ENCODE data around the gene FXN.
"Not testable (repeated sequence)": the region's sequence is repeated elsewhere in the genome, so short reads cannot be mapped to it uniquely, and the experiment has no call there.

FXN gene

DNA sequence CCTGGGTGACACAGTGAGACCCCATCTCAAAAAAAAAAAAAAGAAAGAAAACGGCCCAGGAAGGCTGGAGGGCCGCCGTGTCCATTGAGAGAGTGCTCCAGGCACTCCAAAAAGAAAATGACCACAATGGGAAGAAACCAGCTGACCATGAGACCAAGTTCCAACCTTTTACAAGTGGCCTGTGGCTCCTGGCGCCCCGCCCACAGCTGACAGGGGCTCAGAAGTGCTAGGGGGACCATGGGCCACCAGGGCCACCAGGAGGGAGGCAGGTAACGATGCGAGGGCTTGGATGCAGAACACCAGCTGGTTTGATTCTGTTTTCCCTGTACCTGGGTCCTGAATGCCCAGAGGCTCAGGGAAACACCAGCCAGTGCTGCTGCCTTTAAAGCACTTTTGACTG is 34.6 kb downstream of the FXN start:
- DNase-seq (ENCODE audit: low read depth), result no peak

DNA sequence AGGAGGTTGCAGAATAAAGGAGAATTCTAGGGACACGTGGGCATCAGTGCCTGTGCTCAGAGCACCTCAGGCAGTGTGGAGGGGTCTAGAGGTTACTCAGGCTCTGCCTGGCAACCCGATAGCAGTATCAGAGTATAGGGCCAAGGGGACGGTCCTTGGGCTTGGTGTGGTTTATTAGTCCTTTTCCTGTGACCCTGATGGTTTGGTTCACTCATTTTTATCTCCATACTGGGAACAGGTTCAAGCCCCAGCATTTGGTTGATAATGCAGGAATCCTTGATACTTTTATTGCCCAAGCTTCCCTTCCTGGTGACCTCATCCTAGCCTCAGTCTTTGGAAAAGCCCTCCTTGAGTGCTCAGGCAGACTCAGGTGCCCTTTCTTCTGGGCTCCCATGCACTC is 35.5 kb downstream of the FXN start:
- no peak for DNase-seq (ENCODE audit: low read depth)

DNA sequence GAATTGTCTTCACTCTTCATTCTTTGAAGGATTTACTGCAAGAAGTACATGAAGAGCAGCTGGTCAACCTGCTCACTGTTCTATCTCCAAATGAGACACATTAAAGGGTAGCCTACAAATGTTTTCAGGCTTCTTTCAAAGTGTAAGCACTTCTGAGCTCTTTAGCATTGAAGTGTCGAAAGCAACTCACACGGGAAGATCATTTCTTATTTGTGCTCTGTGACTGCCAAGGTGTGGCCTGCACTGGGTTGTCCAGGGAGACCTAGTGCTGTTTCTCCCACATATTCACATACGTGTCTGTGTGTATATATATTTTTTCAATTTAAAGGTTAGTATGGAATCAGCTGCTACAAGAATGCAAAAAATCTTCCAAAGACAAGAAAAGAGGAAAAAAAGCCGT is 37.6 kb downstream of the FXN start:
- DNase-seq (ENCODE audit: low read depth), result no peak

DNA sequence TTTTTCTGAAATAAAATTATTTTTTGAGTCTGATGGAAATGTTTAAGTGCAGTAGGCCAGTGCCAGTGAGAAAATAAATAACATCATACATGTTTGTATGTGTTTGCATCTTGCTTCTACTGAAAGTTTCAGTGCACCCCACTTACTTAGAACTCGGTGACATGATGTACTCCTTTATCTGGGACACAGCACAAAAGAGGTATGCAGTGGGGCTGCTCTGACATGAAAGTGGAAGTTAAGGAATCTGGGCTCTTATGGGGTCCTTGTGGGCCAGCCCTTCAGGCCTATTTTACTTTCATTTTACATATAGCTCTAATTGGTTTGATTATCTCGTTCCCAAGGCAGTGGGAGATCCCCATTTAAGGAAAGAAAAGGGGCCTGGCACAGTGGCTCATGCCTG is 39.2 kb downstream of the FXN start:
- no peak for DNase-seq (ENCODE audit: low read depth)

DNA sequence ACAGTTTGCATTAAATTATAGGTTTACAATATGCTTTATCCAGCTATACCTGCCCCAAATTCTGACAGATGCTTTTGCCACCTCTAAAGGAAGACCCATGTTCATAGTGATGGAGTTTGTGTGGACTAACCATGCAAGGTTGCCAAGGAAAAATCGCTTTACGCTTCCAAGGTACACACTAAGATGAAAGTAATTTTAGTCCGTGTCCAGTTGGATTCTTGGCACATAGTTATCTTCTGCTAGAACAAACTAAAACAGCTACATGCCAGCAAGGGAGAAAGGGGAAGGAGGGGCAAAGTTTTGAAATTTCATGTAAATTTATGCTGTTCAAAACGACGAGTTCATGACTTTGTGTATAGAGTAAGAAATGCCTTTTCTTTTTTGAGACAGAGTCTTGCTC is 41.0 kb downstream of the FXN start:
- no peak for DNase-seq (ENCODE audit: low read depth)

DNA sequence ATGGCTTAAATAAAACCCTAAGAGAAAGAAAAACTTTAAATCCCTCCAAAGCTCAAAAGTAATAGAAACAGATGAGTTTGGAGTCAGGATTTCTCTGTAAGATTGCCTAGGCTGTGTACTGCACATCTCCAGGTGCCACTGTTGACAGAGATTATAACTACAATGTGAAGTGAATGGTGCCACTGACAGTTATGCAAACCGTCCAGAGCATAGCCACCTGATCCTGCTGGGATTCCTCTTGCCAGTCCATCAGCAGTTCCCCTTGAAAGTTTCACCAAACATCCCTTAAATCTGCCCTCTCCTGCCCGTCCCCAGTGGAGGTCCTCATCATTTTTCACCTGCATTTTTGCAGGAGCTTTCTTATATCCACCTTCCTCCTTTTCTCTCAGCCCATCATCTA is 42.5 kb downstream of the FXN start:
- no peak for DNase-seq (ENCODE audit: low read depth)

DNA sequence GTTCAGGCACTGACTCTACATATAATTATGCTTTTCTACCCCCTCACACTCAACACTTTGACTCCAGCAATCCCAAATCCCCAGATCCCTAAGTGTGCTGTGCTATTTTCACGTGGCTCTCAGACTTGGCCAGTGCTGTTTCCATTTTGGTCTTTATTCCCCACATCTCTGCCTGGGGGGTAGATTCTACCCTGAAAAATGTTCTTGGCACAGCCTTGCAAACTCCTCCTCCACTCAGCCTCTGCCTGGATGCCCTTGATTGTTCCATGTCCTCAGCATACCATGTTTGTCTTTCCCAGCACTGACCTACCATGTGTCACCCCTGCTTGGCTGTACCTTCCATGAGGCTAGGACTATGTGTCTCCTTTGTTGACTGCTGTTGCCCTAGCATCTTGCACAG is 43.0 kb downstream of the FXN start:
- no peak for DNase-seq (ENCODE audit: low read depth)

DNA sequence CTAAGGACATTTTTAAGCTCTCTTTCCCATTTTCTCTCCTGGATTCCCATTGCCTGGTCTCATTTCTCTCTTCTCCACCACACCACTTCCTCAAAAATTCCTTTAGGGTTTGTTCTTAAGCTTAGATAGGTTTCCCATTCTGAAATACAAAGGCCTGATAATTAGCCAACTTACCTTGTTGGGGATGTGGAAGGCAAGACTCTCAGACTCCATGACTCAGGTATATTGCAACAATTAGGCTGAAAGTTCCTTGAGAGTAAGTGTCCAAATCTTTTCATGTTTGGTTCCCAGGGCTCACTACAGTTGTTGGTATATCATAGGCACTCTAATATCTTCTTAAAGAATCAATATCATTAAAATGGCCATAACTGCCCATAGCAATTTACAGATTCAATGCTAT is 43.6 kb downstream of the FXN start:
- DNase-seq (ENCODE audit: low read depth), result no peak

DNA sequence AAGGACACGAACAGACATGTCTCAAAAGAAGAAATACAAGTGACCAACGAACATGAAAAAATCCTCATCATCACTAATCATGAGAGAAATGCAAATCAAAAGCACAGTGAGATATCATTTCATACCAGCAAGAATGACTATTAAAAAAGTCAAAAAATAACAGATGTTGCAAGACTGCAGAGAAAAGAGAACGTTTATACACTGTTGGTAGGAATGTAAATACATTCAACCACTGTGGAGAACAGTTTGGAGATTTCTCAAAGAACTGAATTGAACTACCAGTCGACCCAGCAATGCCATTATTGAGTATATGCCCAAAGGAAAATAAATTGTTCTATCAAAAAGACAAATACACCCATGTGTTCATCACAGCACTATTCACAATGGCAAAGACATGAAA is 45.7 kb downstream of the FXN start:
- no peak for DNase-seq (ENCODE audit: low read depth)

DNA sequence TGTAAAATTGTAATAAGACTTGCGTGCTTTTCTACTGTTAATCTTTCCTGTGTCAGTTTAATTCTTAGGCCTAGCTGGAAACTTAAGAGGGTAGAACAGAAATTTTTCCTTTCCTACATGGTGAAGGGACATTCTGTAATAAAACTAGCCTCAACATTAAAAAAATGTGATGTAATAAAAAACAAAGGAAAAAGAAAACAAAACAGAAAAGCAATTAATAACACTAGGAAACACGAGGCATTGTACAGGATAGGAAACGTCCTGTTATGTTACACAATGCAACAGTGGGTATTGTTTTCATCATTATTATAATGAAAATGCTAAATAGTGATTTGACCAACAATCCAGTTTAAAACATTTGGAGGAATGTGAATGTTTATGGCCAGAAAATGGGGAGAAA is 47.8 kb downstream of the FXN start:
- no peak for DNase-seq (ENCODE audit: low read depth)

DNA sequence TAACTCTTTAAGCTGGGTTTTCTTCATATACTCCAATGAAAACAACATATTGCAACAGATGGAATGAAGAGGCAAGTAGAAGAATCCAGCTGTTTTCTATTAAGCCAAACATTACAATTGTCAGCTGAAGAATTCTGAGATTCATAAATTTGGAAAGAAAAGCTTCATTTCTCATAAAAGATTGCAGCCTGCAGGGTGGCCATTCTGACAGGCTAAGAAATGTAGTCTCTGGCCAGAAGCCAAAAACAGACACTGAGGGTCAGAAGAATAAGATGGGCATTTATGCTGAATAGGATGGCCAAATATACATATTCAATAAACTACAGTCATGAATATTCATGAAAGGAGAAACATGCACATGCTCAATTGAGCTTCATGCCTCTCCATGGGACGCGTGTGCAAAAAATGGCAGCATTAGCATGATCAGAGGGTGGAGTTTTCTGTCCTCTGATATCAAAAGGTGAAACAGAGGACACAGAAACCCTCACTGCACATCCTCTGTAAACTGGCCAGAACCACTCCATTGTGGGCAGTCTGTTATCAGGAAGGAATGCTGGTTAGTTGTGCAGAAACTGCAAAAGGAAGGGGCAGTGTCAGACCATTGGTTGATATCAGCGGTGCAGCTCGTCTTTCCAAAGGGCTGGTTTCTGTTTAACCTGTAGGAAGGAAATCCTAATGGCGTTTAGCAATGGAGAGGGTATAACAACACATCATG is 50.2 kb downstream of the FXN start:
- no peak for DNase-seq (ENCODE audit: low read depth)

DNA sequence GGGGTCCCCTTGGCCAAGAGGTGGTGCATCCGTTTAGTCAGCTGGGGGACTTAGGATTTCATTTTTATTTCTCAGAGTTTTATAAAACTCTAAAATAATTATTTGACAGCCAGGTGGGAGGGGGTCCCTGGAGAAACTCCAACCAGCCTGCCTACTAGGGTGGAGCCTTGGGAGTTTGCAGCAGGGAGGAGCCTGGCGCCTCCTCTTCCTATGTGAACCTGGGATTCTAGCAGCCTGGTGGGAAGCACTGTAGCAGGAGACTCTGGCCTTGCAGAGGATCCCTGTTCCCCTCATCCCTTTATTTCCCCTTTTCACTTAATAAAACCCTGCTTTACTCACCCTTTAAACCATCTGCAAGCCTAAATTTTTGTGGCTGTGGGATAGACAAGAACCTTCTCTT is 50.8 kb downstream of the FXN start:
- DNase-seq (ENCODE audit: low read depth), result no peak

DNA sequence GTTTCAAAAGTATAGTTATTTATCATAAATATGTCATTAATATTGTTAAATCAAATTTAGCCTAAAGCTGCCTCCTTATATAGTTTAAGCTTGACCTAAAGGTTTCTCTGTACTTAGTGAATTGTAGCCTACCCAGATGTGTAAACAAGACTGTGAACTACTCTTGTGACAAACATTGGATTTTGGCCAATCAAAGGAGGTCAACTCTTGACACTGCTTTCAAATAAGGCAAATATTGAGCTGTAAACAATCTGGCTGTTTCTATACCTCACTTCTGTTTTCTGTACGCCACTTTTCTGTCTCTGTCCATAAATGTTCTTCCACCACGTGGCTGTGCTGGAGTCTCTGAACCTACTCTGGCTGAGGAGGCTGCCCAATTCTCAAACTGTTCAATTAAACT is 51.2 kb downstream of the FXN start:
- DNase-seq (ENCODE audit: low read depth), result no peak

DNA sequence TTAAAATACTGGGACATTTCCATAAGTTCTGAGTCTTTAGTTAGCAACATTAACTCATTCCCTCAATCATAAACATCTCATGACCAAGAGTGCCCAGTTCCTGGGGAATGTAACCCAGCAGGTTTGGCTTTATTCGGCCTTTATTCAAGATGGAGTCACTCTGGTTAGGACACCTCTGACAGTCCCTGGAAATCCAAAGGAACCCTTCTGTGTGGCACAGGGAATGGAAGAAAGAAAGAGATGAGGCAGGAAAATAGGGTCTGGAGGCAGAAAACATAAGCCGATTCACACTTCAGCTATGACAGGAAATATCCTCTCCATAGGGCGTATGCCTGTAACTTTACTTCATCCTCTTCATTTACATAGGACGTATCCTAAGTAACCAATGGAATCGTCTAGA is 53.5 kb downstream of the FXN start:
- no peak for DNase-seq (ENCODE audit: low read depth)

DNA sequence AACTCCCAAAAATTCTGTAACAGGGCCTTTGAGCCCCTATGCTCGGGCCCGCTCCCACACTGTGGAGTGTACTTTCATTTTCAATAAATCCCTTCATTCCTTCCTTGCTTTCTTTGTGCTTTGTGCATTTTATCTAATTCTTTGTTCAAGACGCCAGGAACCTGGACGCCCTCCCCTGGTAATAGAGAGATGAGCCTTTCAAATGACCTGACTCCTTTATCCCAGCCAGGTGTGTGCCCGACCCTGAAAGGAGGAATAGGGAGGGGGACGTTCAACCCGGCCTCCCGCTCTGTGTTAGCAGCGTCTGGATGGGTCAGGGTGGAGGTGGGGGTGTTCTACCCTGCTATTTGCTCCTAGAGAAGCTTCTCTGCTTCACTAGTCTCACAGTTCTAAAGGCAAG is 53.9 kb downstream of the FXN start:
- no peak for DNase-seq (ENCODE audit: low read depth)

DNA sequence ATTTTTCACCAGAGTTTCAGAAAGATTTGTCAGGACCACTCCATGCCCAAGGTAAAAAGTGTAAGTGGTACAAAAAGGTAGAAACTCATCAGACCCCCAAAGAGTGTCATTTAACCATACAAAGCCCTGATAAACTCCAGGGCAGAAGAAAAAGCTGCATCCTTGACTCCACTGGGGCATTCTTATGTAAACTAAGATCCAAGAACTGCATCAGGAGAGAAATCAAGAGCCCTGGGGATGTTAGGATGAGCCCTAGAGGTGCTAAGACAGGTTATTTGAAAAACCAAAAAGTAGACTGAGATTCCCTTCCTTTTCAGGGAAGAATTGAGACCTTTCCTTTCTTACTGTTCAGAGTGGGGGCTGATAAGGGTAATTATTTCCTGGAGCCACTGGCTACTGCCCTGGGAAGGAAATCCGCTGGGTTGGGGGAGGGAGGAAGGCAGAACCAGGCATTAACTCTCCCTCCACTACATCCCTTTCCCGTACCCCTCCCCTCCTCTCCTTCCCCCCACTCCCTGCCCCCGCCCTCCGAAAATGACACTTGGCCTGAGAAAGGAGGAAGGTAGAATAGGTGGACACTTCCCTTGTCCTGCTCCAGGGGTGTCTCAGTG is 54.7 kb downstream of the FXN start:
- DNase-seq (ENCODE audit: low read depth), result no peak

DNA sequence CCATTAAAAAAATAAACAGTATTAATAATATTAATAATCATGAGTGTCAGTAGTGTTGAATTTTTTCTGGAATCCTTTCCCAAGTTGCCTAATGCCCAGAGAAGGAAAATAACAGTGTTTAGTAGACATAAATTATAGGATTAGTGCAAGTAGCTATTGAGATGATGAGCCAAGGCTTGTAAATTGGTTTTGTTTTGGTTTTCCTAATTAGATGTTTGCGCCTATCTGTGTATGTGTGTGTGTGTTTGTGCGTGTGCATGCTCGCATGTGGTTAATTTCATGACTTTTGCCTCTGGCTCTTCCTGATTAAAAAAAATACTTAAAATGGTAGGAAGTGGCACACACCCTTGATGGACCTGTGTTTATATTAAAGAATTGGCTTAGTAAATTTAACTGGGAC is 55.4 kb downstream of the FXN start:
- no peak for DNase-seq (ENCODE audit: low read depth)

DNA sequence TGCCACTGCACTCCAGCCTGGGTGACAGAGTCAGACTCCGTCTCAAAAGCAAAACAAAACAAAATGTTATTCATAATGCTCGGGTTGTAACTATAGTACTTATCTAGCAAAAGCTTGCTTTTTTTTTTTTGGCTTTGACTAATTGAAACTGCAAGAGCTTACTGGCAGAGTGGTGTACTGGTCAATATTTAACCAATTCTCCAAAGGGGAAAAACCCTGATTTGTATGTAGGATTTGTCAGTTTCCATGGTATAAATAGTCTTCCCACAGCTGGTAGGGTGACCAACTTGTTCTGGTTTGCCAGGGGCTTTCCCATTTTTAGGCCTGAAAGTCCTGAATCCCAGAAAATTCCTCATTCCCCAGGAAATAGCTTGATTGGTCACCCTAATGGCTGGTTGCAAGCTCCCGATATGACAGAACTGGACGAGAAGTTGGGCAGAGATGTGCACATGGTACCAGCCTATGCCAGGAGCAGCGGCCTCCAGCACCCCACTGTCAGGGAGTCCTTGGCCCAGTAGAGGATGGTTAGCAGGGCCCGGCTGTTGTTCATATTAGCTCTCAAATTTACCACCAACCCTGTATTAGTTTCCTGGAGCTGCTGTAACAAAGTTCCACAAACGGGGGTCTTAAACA is 58.0 kb downstream of the FXN start:
- DNase-seq (ENCODE audit: low read depth), result no peak

DNA sequence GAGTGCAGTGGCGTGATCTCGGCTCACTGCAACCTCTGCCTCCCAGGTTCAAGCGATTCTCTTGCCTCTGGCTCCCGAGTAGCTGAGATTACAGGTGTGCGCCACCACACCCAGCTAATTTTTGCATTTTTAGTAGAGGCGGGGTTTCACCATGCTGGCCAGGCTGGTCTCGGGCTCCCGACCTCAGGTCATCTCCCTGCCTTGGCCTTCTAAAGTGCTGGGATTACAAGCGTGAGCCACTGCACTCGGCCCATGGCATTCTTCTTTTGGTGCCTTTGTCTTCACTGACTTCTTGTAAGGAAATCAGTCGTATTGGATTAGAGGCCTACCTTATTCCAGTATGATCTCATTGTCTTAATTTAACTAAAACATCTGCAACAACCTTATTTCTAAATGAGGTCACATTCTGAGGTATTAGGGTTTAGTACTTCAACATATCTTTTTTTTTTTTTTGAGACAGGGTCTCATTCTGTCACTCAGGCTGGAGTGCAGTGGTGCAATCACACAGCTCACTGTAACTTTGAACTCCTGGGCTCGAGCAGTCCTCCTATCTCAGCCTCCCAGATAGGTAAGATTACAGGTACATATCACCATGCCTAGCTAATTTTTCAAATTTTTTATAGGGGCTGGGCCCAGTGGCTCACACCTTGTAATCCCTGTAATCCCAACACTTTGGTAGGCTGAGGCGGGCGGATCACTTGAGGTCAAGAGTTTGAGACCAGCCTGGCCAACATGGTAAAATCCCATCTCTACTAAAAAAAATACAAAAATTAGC is 59.0 kb downstream of the FXN start:
- DNase-seq (ENCODE audit: low read depth), result not testable (repeated sequence)

DNA sequence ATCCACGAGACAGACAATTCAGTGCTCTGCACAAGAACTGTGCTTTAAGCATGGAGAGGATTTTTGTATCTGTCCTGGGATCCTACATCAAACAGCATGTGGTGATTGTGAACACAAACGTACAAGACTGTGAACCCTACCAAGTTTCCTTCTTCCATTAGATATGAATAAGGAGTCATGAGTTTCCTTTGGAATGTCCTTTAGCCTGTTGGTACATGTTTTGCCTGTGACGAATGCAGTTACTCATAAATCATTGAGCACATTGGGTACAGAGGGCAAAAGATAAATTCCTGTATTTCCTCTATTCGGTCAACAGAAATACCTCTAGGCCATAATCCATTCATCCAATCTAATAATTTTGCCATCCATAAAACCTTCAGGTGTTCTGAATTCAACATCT is 61.5 kb downstream of the FXN start:
- no peak for DNase-seq (ENCODE audit: low read depth)

DNA sequence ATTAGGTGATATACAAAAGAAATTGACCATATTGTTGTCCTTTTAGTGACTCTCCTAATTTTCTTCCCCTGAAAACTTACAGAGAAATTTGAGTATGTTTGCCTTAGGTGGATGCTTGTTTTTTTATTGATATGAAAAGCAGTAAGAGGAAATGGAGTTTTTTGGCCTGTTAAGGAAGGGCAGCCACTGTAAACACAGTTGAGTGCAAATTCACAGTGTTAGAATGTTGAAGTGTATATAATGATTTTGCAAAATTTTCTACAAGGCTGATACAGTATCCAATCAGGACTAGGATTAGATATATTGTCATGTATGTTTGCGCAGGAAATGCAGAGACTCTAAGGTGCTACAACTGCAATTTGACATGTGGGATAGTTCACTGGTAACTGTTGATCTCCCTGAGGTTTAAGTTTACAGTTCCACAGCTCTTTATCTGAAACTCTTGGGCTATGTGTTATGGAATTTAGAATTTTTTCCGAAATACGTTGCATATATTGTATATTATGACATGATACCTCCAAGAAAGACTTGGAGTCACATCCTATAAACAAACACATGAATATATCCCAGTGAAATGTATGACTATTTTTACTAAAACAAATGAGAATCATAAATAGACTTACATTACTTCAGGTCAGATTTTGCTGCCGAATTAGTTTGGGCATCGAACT is 62.5 kb downstream of the FXN start:
- DNase-seq (ENCODE audit: low read depth), result no peak

DNA sequence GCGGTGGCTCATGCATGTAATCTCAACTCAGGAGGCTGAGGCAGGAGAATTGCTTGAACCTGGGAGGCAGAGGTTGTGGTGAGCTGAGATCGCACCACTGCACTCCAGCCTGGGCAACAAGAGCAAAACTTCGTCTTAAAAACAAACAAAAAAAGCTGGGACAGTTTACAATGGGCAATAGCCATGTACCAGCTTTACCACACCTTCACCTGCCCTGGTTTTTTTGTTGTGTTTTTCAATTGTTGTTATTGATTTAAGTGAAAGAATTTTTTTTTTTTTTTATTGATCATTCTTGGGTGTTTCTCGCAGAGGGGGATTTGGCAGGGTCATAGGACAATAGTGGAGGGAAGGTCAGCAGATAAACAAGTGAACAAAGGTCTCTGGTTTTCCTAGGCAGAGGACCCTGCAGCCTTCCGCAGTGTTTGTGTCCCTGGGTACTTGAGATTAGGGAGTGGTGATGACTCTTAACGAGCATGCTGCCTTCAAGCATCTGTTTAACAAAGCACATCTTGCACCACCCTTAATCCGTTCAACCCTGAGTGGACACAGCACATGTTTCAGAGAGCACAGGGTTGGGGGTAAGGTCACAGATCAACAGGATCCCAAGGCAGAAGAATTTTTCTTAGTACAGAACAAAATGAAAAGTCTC is 67.9 kb downstream of the FXN start:
- DNase-seq (ENCODE audit: low read depth), result not testable (repeated sequence)

All from T-helper 22 cell (primary cell).